Pons (tissue), 1 donor: Measurements from ENCODE around the gene HYPK.
A peak's percentile ranks its signal among the peaks of the same experiment; 100 is the strongest.

Source experiments
- DNase-seq: peaks from one replicate; pipeline ENCODE4 v3.0.0-alpha.2; 2016; ENCODE audit warnings: low spot score

HYPK gene, protein sequence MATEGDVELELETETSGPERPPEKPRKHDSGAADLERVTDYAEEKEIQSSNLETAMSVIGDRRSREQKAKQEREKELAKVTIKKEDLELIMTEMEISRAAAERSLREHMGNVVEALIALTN

DNA sequence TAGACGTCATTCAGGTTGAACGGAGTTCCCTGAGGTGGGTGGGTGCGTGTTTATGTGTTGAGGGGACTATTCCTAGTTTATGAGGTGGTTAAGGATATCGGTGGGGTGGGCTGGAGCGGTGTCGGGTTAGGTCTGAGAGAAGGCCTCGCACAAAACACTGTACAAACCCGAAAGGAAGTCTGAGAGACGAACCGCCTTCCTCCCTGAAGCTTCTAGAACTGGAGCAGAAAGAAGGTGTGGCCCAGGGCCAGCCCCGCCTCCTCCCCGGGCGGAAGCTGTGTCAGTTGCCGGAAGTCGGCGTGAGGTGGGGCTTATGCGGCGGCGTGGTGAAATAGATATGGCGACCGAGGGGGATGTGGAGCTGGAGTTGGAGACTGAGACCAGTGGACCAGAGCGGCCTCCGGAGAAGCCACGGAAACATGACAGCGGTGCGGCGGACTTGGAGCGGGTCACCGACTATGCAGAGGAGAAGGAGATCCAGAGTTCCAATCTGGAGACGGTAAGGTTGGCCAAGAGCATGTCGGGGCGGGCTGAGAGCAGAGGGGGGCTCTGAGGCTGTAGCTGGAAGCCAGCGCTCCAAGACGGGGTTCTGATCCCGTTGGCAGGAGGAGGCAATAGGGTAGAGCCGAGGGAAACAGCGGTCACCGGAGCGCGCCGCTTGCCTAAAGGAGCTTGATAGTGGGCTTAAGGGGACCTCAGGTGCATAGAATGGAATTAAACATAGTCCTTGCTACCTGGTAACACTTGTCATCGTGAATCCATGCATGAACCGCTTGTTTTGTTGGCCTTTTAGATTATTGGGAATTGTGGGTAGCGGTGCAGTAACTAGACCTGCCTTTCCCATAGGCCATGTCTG lies at the start of gene HYPK:
Gene HYPK (plus strand): TSS at position 314 of the 856 bp plus-strand sequence. CDS start 24 bp downstream, at position 338.
- peak; percentile 94 for DNase-seq

DNA sequence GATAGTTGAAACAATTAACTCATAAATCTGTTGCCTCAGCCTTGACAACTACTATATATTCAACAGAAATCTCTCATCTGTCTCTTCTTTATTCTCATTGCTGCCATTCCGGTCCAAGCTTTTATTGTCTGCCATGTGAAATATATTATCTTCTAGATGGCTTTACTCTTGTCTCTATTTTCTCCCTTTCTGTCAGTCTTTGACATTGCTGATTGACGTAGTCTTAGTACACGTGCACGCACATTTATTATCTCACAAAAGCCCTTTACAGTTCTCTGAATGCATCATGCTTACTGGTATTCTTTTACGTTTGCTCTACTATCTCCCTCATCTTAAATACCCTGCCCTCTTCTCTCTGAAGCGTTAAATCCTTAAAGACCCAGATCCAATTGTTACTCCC lies 48.5 kb upstream of the HYPK start:
- DNase-seq, result no peak

DNA sequence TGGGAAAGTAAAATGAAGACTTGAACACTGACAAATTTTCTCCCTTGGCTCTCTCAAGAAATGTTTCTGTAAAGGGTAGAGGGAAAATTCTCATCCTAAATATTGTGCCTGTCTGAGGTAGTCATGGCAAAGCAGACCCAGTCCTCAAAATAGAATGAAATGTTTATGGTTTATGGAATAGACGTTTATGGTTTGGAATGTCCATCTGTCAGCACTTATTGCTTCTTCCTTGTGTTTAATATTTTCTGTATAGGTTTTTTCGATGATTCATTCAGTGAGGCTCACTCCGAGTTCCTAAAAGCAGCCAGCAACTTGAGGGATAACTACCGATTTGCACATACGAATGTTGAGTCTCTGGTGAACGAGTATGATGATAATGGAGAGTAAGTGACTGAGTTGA lies 37.6 kb upstream of the HYPK start:
- DNase-seq, result no peak

DNA sequence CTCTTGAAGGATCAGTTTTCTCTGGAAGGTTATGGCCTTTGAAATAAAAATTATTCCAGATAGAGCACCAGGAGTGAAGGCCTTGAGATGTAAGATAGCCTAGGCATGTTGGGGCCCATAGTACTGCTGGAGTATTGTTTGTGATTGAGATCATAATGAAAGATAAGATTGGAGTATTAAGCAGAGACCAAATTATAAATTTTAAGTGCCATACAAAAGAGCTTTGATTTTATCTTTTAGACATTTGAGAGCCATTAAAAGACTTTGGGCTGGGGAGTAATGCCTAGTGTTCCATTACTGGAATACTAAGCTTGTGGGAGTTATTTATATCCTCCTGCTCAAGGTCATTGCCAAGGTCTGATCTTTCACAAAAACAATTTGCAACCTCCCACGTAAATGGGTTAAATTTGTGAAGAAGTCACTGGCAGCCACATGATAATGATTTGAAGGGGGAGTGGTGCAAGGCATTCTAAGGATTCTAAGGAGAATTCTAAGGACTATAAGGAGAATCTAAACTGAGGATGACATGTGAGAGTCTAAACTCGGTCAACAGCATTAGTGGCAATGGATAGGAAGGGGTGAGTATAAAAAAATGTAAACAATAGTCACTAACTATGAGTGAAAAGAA lies 36.5 kb upstream of the HYPK start:
- no peak for DNase-seq

DNA sequence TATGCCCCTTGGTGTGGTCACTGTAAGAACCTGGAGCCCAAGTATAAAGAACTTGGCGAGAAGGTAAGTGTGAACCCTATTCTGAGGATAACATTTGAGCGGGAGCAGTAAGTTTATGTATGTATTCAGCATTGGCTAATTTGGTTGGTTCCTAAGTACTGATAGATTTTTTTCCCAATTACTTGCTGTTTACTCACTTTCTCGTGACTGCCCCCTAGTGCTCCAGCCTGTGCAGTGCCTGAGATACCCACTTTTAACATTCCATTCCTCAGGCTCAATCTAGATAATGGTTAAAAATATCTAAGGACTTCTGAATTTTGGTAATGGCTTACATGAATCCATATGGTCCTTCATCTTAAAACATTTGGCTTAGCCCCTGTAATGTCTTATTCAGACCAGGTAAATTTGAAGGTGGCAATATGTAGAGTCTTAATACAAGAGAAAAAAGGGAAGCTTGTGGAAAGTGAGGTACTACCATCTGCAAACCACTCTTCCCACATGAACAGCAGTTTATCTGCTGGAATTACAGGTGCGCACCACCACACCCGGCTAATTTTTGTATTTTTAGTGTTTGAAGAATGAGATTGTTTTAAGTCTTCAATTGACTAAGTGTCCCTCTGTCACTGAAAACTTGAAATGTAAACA lies 30.7 kb upstream of the HYPK start:
- peak; percentile 54 for DNase-seq

DNA sequence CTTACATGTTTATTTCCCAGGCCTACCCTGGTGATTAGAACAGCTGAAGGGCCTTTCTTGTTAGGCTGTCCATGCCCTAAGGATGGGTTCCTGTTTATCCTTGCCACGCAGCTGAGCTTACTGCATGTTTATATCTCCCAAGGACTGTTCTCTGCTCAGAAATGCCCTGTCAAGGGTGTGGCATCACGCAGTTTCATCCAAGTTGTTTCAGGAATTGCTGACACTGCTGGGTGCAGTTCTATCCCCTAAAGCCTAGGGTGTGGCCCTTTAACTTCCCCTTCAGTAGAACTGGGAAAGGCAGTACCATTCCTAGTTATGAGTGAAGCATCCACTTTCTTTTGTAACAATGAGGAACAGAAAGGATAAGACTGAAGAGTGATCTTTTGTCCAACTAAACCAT lies 28.6 kb upstream of the HYPK start:
- DNase-seq, result no peak

GRCh38 chr15:43772624-43773023 lies 27.8 kb upstream of the HYPK start:
- DNase-seq, result no peak

- no peak for DNase-seq
Measured at GRCh38 chr15:43774062-43774461, 26.3 kb upstream of the HYPK start.

GRCh38 chr15:43775411-43775965 lies 24.9 kb upstream of the HYPK start:
- DNase-seq, result peak; percentile 30

DNA sequence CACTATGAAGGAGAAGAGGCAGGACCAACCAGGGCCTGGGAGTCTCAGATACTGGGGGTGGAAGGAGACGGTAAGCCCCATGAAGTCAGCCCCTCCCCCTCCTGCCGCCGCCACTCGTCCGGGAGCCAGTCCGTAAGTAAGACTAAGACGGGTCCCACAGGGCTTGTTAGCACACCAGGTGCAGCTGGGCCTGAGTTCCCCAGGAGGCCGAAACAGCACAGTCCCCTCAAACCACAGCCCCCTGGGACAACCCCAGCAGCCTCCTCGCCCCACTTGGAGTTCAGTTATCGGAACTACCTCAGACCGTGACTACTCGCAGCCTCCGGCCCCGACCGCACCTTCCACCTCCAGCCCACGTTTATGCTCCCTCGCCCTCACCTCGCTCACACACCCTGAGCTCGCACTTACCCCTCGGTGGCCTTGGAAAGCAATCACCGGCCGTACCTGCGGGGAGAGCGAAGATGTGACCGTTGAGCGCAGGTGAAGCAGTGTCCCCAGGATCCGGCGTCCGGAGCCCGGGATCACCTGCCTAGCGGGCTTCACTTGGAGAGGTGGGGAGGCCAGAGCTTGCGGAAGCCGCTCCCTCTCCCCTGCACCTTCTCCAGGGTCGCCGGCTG lies 24.2 kb upstream of the HYPK start:
- no peak for DNase-seq

GRCh38 chr15:43776718-43777266 lies 23.6 kb upstream of the HYPK start, which contains the start of gene ELL3:
TSS of gene ELL3 (minus strand) at chr15:43776966. CDS start at chr15:43776901, 65 bp downstream.
- DNase-seq, result peak; percentile 56

DNA sequence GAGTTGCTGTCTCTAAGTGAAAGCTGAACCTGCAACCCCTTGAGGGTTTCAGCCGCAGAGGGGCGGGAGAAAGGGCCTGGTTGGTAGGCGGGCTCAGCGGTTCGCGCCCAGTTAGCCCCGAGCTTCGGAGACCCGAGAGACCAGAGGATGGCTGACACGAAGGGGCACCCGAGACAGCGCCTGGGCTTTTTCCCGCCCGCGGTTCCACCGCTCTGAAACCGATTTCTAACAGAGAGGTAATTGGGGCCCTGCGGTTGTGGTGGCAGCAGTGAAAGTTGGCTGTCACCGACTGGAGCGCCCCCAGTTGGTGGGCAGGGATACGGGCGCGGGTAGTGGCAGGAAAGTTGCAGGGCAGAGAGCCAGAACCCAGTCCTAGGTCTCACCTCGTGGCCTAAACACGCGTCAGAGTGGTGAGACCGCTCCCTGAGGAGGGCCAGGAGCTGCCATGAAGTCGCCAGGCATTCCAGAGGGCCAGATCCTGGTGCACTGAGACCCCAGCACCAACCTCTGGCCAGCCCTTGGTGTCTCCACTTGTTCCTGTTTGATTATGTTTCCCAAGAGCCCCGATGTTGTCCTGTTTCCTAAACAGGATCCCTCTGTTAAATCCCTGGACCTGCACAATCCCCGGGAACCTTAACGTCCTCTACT lies 23.0 kb upstream of the HYPK start:
- peak; percentile 63 for DNase-seq

DNA sequence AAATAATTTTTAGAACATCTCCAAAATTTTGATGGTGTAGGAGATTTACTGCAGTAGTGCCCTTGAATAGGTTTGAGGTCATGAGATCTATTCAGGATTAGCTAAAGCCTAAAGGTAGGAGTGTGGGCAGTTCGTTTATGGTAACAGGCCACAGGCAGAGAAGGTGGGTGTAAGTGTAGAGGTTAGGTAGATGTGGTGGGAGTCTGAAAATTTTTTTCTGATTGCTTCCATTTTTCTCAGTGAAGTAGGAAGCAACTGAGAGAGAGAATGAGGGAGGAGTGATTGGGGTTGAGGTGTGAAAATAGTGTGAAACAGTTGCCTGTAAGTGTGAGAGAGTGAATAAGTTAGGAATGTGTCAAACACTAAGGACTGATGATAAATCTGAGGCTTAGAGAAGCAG lies 21.4 kb upstream of the HYPK start:
- DNase-seq, result no peak

- no peak for DNase-seq
Measured at GRCh38 chr15:43789409-43789808, 11.0 kb upstream of the HYPK start.

DNA sequence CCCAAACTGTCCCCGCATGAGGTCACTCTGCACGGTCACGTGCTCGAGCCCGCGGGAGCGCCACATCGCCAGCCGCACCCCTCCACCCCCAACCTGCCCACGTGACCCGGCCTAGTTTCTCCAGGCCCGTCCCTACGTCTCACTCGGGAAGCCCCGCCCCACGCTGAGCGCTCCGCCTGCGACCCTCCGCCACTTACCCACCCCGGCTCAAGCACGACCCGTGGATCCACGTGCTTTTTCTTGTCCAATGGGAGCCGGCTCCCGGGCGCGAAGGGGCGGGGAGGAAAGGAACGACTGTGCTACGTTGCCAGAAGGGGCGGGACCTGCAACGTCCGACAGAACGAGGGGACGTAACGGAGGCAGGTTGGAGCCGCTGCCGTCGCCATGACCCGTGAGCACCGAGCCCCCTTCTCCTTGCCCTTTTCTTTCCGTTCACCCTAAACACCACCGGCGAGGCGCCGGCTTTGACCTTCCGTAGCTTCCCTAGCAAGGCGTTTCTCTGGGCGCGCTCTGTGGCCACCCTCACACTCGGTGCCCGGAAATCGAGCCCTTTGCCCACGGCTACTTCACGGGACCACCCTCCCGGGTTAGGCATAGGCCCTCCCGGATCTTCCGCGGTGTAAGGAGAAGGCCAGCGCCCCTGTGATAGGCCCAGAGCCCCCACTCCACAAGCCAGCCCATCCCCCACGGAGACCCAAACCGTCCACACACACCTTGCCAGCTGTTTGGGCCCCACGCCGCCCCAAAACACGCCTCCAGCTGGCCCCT lies 8.2 kb upstream of the HYPK start, which contains the start of gene SERF2:
Gene SERF2 (plus strand): TSS at position 328 of the 768 bp plus-strand sequence. CDS start 57 bp downstream, at position 385.
- peak; percentile 99 for DNase-seq

GRCh38 chr15:43792761-43793476 lies 7.5 kb upstream of the HYPK start:
- no peak for DNase-seq

DNA sequence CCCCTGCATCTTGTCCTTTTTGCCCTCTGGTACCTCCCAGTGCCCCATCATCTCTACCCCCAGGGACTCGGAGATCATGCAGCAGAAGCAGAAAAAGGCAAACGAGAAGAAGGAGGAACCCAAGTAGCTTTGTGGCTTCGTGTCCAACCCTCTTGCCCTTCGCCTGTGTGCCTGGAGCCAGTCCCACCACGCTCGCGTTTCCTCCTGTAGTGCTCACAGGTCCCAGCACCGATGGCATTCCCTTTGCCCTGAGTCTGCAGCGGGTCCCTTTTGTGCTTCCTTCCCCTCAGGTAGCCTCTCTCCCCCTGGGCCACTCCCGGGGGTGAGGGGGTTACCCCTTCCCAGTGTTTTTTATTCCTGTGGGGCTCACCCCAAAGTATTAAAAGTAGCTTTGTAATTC lies 6.8 kb upstream of the HYPK start:
- no peak for DNase-seq

- no peak for DNase-seq
Measured at GRCh38 chr15:43794269-43795037, 5.9 kb upstream of the HYPK start.

GRCh38 chr15:43795197-43795596 lies 5.2 kb upstream of the HYPK start:
- no peak for DNase-seq
